Measurements from ENCODE around the gene RCC1. TPM values are rescaled to one million over a fixed set of nuclear protein-coding genes. Genes with fewer than 3 reads are reported as not detected.
"Not testable (repeated sequence)": the region's sequence is repeated elsewhere in the genome, so short reads cannot be mapped to it uniquely, and the experiment has no call there.

Gene RCC1
- total RNA-seq, 1 donor from 2014 or later = 6.3 TPM

- no peak for DNase-seq
- intact Hi-C loops (cut with micrococcal nuclease) = no loop called here
- TF ChIP-seq, protein P1, sequence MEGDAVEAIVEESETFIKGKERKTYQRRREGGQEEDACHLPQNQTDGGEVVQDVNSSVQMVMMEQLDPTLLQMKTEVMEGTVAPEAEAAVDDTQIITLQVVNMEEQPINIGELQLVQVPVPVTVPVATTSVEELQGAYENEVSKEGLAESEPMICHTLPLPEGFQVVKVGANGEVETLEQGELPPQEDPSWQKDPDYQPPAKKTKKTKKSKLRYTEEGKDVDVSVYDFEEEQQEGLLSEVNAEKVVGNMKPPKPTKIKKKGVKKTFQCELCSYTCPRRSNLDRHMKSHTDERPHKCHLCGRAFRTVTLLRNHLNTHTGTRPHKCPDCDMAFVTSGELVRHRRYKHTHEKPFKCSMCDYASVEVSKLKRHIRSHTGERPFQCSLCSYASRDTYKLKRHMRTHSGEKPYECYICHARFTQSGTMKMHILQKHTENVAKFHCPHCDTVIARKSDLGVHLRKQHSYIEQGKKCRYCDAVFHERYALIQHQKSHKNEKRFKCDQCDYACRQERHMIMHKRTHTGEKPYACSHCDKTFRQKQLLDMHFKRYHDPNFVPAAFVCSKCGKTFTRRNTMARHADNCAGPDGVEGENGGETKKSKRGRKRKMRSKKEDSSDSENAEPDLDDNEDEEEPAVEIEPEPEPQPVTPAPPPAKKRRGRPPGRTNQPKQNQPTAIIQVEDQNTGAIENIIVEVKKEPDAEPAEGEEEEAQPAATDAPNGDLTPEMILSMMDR (IDR thresholded peaks at IDR 0.05; ENCODE audit: borderline replicate concordance) = no peak
- Histone ChIP-seq H3K9me3 (replicated peaks) (no peaks in the 10 kb centered on the region), H3K36me3 (peaks cover 54% of the 10 kb centered on the region), H3K27me3 (ENCODE audit: low read depth) (no peaks in the 10 kb centered on the region), H3K4me1 (peaks cover 43% of the 10 kb centered on the region), H3K27ac (replicated peaks) (no peak overlapping the region), H3K4me3 (no peak overlapping the region)
Observed at GRCh38 chr1:28578696-28579218, 72.9 kb downstream of the RCC1 start.

GRCh38 chr1:28579401-28579800 lies 73.6 kb downstream of the RCC1 start:
- no peak overlapping the region for H3K4me3 ChIP-seq
- TF ChIP-seq, protein P1 (IDR thresholded peaks at IDR 0.05; ENCODE audit: borderline replicate concordance) = no peak
- DNase-seq = no peak
- peaks cover 47% of the 10 kb centered on the region for H3K36me3 ChIP-seq
- H3K9me3 ChIP-seq (replicated peaks) = no peaks in the 10 kb centered on the region
- H3K4me1 ChIP-seq = peaks cover 43% of the 10 kb centered on the region
- H3K27ac ChIP-seq (replicated peaks) = no peak overlapping the region
- H3K27me3 ChIP-seq (ENCODE audit: low read depth) = no peaks in the 10 kb centered on the region
- intact Hi-C loops (cut with micrococcal nuclease) = no loop called here

DNA sequence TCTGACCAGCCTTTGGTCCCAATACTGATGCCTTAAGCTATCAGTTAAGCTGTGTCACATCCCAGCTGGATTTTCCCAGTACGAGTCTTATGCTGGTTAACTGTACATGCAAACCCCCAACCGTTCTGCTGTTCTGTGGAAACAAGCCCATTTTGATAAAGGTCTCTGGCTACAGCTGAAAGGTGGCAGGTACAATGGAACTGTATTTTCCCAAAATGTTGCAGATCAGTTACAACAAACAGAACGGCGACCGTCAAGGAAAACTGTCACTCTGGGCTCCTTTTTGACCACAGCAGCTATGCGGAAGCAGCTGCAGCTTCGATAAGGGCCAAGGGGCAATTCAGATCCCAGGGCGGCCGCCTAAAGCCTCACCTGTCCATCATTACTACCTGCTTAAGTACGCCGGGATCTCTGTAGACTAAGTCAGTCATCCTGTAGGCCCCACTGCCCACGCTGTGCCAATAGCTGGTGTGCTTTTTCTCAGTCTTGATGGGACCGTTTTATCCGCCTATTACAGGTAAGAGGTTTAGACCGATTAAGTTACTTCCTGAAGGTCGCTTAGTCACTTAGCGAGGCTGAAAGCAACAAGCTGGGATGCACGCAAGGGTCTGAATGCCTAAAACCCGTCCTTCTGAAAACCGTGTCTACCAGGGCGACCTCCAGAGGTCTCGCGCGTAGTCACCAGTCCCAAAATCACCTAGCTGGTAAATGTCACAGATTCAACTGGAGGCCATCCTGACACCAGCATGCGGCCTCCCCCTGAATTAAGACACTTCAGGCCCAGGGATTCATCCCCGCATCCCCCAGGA lies 75.1 kb downstream of the RCC1 start:
- Histone ChIP-seq H3K36me3 (peaks cover 38% of the 10 kb centered on the region), H3K4me3 (peak overlapping the region; percentile 98), H3K4me1 (peaks cover 43% of the 10 kb centered on the region), H3K27me3 (ENCODE audit: low read depth) (no peaks in the 10 kb centered on the region), H3K27ac (replicated peaks) (peak overlapping the region; percentile 95), H3K9me3 (replicated peaks) (no peaks in the 10 kb centered on the region)
- intact Hi-C loops (cut with micrococcal nuclease) = no loop called here
- TF ChIP-seq, protein P1 (IDR thresholded peaks at IDR 0.05; ENCODE audit: borderline replicate concordance) = no peak
- DNase-seq = no peak

- intact Hi-C loops (cut with micrococcal nuclease) = no loop called here
- Histone ChIP-seq H3K9me3 (replicated peaks) (no peaks in the 10 kb centered on the region), H3K36me3 (peaks cover 35% of the 10 kb centered on the region), H3K27me3 (ENCODE audit: low read depth) (no peaks in the 10 kb centered on the region), H3K27ac (replicated peaks) (peak overlapping the region; percentile 95), H3K4me1 (peaks cover 43% of the 10 kb centered on the region), H3K4me3 (peak overlapping the region; percentile 98)
- TF ChIP-seq, protein P1 (IDR thresholded peaks at IDR 0.05; ENCODE audit: borderline replicate concordance) = peak; percentile 36
- peak; percentile 97 for DNase-seq
Observed at GRCh38 chr1:28581531-28582247, 75.8 kb downstream of the RCC1 start.

- Histone ChIP-seq H3K4me1 (peaks cover 43% of the 10 kb centered on the region), H3K27ac (replicated peaks) (peak overlapping the region; percentile 95), H3K4me3 (peak overlapping the region; percentile 98), H3K36me3 (peaks cover 30% of the 10 kb centered on the region), H3K9me3 (replicated peaks) (no peaks in the 10 kb centered on the region), H3K27me3 (ENCODE audit: low read depth) (no peaks in the 10 kb centered on the region)
- no peak for DNase-seq
- intact Hi-C loops (cut with micrococcal nuclease) = no loop called here
- TF ChIP-seq, protein P1 (IDR thresholded peaks at IDR 0.05; ENCODE audit: borderline replicate concordance) = no peak
Observed at GRCh38 chr1:28582248-28582615, 76.4 kb downstream of the RCC1 start.

GRCh38 chr1:28586585-28587391 lies 80.9 kb downstream of the RCC1 start:
- H3K27ac ChIP-seq (replicated peaks); H3K36me3 ChIP-seq; DNase-seq; H3K9me3 ChIP-seq (replicated peaks); intact Hi-C loops (cut with micrococcal nuclease); H3K4me3 ChIP-seq; H3K27me3 ChIP-seq (ENCODE audit: low read depth): not testable (repeated sequence)
- H3K4me1 ChIP-seq = peaks cover 11% of the 10 kb centered on the region
